MV-4-11 (cell line): ENCODE data around the gene THPO.

ENCODE experiments used
- DNase-seq: peaks from one replicate; lab custom pipeline; 2025; lab: John Stamatoyannopoulos, UW

The THPO gene

GRCh38 chr3:184362668-184363546 lies 15.1 kb downstream of the THPO start:
- DNase-seq, result peak; percentile 97

- DNase-seq, result peak; percentile 33
These were observed 15.9 kb downstream of the THPO start for GRCh38 chr3:184361932-184362667.

GRCh38 chr3:184361532-184361931 lies 16.5 kb downstream of the THPO start, which contains the start of the genes CLCN2 and POLR2H:
CLCN2 (minus strand) TSS chr3:184361605; CDS start chr3:184361479, 126 bp downstream.
POLR2H (plus strand) TSS chr3:184361710; CDS start chr3:184363493, 1,783 bp downstream.
- peak; percentile 19 for DNase-seq

- no peak for DNase-seq
These were observed 17.0 kb downstream of the THPO start for GRCh38 chr3:184360929-184361531.

GRCh38 chr3:184360070-184360928 lies 17.7 kb downstream of the THPO start:
- no peak for DNase-seq

- DNase-seq, result no peak
These were observed 18.4 kb downstream of the THPO start for GRCh38 chr3:184359610-184360009.

GRCh38 chr3:184358921-184359350 lies 19.1 kb downstream of the THPO start:
- DNase-seq, result no peak

- DNase-seq, result no peak
These were observed 19.8 kb downstream of the THPO start for GRCh38 chr3:184358124-184358767.

GRCh38 chr3:184357248-184358123 lies 20.5 kb downstream of the THPO start:
- DNase-seq, result no peak

- DNase-seq, result no peak
These were observed 22.6 kb downstream of the THPO start for GRCh38 chr3:184355261-184356040.

GRCh38 chr3:184354754-184355153 lies 23.3 kb downstream of the THPO start:
- no peak for DNase-seq

GRCh38 chr3:184354121-184354728 lies 23.8 kb downstream of the THPO start:
- no peak for DNase-seq

- DNase-seq, result no peak
These were observed 24.5 kb downstream of the THPO start for GRCh38 chr3:184353546-184353941.

- no peak for DNase-seq
These were observed 25.0 kb downstream of the THPO start for GRCh38 chr3:184352897-184353545.

GRCh38 chr3:184352149-184352785 lies 25.7 kb downstream of the THPO start:
- no peak for DNase-seq

GRCh38 chr3:184351511-184352148 lies 26.4 kb downstream of the THPO start:
- DNase-seq, result no peak

GRCh38 chr3:184350618-184351017 lies 27.4 kb downstream of the THPO start:
- DNase-seq, result no peak
